HG03520 (cell line): ENCODE measurements around the gene BEND3.
"Not testable (repeated sequence)": the region's sequence is repeated elsewhere in the genome, so short reads cannot be mapped to it uniquely, and the experiment has no call there.

Experiments
- ATAC-seq: cut with Tn5 transposase; IDR thresholded peaks from one replicate; pipeline ENCODE4 v1.9.1; 2021; ENCODE audit warnings: mild to moderate bottlenecking, moderate library complexity; ENCODE audit not compliant: unreplicated experiment

Gene BEND3

DNA sequence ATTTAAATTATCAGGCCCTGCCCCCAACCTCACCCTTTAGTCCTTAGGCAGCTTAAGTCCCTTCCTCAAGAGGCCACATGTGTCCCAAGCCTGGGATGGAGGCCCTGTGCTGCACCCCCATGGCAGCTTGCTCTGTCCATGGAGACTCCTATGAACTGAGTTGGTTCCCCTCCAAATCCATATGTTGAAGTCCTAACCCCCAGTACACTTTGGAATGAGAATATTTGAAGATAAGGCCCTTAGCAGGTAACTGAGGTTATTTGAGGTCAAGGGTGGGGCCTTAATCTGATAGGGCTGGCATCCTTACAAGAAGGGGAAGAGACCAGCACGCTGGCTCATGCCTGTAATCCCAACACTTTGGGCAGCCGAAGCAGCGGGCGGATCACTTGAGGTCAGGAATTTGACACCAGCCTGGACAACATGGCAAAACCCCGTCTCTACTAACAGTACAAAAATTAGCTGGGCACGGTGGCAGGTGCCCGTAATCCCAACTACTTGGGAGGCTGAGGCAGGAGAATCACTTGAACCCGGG lies 6.7 kb upstream of the BEND3 start:
- ATAC-seq, result no peak

DNA sequence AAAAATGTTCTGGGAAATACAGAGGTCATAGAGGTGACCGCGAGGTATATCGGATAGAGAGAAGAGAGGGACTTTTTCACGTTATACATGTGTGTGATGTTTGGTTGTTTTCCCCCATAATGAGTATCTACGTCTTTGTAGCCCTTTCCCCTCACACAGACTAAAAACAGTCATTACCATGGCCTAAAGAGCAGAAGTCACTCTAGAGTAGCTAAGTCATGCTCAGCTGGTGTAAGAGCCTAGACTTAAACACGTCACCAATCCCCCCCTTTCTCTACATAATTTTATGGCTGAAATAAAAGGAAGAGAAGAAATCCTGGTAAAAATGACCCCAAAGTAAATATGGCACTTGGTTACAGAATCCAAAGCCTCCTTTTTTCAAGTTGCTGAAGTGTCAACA lies 6.0 kb upstream of the BEND3 start:
- ATAC-seq, result no peak

DNA sequence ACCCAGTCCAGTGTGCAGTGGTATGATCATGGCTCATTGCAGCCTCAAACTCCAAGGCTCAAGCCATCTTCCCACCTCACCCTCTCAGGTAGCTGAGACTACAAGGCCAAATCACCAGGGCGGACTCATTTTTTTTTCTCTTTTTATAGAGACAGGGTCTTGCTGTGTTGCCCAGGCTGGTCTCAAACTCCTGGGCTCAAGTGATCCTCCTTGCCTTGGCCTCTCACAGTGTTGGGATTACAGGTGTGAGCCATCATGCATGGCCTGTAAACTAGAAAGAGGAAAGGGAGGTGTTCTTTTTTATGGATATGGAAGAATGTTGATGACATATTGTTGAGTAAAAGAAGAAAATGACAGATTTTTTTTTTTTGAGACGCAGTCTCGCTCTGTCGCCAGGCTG lies 5.1 kb upstream of the BEND3 start:
- ATAC-seq, result no peak

DNA sequence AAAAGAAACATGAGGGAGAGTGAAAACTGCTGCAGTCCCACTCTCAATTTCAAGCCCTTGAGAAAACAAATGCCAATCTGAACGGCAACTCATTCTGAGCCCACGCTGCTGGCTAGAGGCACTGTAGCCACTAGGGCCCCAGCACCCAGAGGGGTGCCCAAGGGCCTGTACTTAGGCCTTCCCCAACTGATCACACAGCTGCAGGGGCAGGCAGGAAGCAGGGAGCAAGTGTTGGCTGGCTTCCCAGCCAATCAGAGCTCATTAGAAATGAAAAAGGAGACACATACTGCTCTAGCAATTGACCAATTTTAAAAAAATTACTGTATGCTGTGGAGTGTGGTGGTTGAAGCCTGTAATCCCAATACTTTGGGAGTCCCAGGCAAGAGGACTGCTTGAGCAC lies 3.7 kb upstream of the BEND3 start:
- ATAC-seq, result no peak

DNA sequence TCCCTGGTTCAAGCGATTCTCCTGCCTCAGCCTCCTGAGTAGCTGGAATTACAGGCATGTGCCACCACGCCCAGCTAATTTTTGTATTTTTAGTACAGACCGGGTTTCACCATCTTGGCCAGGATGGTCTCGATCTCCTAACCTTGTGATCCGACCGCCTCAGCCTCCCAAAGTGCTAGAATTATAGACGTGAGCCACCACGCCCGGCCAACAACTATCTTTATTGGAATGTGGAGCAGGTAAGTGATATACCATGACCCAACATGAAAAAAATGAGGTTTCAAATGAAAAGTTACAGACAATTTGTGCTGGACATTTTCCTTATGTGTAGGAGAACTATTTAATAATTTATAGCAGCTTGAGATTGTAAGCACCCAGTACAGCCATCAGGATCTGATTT lies 3.2 kb upstream of the BEND3 start:
- ATAC-seq, result not testable (repeated sequence)

DNA sequence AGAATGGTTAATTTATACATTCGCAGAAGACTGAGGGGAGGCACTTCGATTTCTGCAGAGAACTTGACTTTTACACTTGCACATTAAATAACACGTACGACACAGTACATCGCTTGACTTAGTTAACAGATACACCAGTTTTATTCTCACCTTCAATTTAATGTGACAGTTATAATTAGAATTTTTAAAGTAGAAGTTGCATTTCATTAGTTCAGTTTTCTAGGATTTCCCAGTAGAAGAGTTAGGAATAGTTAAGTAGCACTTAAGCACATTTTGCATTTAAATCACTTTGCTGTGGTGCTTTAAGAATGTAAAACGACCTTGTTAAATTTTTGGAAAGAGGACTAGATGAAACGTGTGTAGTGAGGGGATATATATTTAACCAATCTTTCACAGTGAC lies 1.6 kb upstream of the BEND3 start:
- ATAC-seq, result no peak

DNA sequence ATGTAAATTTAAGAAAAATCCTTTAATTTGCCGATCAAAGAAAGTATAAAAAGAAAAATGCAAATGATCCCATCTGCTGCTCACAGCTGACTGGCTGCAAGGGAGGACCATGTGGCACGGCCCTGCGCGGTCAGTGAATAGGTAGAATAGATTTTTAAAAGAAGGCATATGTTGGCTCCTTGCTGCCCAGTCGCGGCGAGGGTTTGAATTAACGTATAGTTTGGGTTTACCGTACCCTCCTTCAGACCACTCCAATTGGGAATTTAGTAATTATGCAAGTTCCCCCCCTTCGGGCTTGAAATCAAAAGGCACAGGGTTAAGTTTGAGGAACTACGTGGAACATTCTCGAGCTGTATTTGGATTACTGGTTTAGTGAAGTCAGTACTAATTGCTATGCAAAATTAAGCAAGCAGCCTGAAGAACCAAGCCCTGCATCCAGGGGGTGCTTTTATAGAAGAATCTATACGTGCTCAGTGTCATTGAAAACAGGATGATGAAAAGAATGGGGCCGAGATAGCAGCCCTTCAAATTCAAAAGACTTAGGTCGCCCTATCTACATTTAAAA lies 1.1 kb upstream of the BEND3 start:
- no peak for ATAC-seq

DNA sequence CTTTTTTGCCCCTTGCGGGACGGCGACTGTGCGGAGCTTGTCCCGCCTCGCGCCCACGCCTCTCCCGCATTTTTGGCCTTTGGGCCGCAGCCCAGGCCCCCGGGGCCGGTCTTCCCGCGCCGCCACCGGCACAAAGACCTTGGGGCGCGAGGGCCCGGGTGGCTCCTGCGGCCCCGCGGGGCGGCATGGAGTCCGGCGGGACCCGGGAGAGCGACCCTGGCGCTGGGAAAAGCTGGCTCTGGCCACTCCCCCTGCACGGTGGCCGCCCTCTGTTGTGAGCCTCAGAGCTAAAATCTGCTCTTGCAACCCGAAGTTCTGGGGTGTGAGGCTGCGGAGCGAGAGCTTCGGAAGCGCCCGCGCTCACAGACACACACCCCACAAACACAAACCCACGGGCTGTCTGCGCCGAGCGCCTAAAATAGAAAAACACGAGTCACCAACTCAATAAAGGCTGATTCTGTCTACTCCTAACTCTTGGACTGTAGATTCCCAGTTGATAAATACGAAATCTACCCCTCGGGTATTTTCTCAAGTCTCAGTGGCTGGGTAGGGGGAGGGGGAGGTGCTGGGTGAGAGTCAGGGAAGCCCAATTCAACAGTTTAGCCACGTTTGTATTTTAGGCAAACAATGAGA lies 496 bp upstream of the BEND3 start:
- ATAC-seq, result no peak

DNA sequence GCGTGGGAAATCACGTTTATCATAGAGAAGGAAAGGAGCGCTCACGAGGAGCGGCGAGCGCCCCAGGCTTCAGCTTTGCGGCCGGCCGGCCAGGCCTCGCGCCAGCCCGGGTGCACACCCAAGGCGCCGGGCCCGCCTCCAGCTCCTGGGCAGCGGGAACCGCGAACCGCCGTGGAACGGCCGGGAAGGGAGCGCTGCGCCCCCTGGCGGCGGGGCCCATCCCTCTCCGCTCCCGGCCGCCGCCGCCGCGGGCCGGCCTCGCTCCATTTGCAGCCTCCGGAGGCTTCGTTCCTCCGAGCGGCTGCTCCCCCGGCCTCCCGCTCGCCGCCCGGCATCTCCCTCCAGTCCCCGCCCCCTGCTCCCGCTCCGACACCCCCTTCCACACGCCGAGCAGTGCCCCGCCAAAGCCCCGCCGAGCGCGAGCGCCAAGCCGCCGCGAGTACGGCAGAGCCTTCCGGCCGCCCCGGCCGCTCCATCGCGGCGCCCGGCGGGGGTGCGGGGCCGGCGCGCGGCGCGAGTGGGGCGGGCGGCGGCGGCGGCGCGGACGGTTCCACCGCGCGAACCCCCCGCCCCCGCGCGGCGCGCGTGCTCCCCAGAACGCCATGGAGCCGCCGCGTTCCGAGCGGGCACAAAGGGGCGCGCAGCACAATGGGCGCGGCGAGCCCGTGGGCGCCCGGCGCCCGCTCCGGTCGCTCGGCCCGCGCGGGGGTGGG lies 946 bp downstream of the BEND3 start:
- peak; percentile 60 for ATAC-seq

DNA sequence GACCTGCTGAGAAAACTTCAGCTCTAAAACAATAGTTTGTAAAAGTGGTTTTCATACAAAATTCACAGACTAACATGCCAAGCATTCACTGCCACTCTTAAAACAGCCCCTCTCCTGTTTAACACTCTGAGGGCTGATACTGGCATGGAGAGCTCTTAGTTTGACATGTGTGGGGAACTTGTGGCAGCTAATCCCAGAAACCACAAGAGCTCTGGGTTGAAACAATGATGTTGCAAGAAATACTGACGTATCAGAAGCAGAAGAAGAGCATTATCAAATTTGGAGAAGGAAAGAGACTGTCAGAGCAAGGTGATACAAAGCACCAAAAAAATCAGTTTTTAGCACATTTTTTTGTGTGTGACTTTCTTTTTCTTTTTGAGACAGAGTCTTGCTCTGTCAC lies 5.1 kb downstream of the BEND3 start:
- no peak for ATAC-seq

DNA sequence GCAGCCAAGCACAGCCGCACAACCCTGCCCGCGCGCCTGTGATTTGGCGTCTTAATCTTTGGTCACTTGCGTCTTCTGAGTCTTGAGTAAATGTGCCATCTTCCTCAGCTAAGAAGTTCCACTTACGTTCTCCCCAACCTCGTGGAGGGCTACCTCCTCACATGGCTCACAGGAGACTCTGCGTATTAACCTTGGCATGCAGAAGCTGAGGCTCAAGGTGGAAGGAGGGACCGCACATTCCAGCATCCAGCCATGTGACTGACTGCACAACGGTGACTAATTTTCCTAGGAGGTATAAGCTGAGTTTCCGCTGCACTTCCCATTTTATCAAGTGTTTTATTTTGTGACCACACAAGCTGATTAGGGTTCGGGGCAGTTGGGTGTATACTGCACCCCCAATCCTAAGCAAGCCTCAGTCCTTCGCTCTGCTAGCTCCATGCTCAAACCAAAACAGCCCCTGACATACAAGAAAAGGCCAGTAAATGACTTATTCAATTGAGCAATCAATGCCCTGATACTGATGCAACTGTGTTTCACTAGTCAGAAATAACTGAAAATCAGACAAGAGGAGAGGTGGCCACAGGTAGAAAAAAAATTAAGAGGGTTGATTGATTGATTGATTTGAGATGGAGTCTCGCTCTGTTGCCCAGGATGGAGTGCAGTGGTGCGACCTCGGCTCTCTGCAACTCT lies 7.0 kb downstream of the BEND3 start:
- no peak for ATAC-seq

DNA sequence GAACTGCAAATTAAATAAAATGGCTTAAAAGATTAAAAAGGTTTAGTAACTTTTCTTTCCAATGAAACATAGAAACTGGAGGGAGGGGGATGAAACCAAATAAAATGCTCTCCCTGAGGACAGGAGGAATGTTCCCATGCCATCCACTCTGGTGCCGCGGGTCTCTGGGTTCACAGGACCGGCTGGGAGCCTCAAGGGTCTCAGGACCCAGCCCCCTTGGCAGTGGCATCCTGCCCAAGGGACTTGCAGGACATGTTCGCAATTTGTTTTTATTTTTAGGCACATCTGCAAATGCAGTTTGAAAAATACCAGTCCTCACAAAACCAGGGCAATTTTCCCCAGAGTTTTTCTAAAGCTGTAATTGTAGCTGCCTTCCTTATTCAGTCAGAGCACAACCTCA lies 7.5 kb downstream of the BEND3 start:
- ATAC-seq, result no peak

DNA sequence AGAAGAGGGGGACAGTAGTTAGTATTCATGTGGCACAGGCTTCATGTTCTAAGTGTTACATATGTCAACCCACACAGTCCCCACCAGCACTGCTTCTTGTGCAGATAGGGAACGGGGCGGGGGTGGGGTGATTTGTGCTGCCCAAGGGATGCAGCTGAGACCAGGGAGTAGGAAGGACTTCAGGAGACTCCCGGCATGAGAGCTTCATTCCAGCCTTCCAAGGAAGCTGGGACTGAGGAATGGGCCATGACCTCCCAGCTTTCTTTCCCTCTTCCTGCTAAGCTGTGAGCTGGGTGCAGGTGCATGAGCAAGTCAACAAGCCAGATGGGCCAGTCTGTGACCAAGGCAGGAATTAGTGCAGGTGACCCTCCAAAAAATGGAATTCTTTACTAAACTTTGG lies 9.2 kb downstream of the BEND3 start:
- ATAC-seq, result no peak

DNA sequence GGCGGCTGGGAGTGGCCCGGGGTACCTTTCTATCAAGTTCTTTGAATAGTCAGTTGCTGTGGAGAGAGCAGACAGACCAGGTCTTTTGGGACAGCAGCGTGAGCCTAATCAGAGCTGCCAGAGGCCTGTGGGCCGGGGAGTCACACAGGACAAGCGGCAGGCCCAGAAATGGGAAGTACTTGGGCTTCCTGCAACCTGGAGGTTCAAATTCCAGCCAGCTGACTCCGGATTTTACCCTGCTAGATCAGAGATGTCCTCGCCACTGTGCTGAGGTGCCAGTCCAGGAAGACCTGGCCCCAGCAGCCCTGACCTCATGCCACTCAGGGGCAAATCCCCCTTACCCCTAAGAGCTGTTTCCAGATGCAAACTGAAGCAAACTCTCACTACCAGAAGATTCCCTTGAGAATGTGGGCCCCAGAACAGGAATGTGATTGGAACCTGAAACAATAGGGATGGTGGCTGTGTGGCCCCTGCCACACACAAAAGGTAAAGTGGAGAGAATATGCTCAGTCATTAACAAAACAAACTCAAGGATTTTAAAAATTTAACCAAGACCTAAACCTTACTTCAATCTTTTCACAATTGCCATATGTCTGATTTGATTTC lies 9.7 kb downstream of the BEND3 start:
- no peak for ATAC-seq

DNA sequence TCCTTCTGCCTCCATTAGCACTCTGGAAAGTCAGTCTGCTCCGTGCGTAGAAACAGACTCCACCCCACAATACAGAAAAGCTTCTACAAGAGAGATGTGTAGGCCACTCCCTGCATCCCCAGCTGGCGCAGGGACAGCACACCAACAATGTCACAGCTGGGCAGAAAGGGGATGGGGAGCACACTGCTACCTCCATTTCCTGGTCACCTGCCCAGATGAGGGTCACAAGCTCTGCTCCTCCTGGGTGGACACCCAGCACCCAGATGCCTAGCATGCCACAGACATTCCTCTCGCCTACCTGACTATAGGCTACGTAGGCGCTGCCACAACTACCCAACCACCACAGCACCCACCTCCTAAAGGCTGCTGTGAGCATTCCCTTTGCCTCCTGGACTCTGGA lies 12.2 kb downstream of the BEND3 start:
- no peak for ATAC-seq

DNA sequence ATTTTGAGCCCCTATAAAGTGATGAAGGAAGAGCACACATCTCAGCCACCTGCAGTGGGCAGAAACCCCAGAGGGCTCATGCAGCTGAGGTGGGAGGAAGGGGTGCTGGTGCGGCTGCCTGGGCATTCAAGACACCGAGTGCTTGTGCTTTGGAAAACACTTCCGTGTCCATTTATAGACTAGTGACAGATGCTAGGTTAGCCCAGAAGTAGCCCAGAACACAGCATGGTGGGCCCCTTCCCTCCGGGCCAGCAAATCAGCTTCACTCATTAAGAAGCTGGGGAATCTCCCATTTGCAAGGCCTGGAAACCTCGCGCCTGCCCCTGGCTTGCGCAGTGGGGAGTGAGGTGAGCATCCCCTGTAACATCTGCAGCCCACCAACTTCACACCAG lies 12.9 kb downstream of the BEND3 start:
- no peak for ATAC-seq

DNA sequence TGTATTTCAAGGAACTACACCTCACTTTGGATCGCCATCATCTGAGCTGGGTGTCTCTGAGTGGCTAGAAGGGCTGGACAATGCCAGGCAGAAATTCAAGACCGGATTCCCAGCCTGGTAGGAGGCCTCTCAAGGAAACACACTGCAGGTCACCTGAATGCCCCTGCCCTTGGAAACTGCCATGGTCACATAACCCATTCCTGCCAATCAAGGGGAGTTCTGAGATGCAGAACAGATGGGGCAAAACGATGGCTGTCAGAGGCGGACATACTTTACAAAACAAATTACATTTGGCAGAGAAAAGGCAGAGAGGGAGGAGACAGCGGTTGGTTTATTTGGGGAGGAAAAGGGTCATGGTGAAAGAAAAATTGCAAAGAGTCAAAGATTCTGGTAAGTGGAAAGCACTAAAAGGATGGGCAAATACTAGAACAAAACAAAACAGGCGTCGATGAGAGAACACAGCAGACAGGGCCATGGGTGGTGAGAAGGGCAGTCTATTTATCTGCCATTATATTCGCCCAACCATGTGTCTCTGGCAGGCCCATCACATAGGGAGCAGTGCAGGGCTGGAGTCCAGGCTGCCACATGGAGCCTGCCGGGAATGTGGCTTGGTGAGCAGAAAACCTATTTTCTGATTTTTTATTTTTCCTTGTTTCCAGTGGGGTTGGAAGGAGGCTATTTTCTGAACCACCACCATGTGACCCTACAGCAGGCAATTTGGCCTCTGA lies 13.5 kb downstream of the BEND3 start:
- no peak for ATAC-seq

DNA sequence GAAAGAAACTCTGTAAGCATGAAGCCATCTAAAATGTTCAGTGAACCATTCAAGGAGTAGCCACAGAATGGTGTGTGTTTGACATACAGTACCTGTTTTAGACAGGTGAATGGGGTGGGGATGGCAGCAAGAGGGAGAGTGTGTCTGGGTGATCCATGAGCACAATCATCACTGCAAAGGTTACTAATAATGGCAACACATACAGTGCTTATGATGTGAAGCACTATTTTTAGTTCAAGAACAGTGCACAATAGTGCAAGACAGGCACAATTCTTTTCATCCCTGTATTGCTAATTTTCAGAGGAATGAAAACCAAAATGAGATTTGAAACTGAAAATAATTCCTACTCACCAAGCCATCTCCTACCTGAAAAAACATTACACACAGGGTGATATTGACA lies 14.1 kb downstream of the BEND3 start:
- ATAC-seq, result no peak

DNA sequence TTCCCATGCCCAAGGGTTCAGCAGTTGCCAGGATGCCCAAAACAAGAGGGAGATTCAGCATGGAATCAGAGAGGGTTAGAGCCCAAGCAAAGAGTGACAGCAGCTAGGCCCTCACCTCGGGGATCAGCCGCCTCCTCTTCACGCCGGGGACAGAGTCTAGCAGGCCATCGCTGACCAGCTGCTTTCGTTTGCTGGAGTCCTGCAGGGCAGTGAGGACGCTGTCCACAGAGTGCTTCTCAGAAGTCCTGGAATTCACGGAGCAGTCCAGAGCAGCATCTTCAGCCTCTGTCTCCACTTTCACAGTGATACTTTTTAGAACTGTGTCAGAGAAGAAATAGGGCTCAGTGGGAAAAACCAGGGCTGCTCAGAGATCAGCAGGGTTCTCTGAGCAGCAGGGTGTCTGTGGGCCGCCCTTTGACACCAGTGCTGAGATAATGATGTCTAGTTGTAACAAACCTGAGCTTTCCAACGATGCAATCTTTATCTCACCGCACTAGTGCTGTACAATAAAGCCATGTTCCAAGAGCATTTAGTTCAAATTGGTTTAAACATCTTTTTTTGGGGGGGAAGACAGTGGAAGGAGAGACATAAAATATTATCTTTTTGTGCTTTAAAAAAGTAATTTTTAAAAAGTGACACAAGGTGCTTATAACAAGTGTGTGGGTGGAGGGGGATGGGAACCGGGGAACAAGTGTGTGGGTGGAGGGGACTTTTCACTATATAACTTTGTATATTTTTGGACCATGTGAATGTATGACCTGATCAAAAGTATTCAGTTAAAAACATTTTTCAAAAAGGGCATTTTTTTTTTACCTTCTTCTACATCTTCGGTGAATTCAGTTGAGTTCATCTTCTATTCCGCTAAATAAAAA lies 16.6 kb downstream of the BEND3 start:
- no peak for ATAC-seq

DNA sequence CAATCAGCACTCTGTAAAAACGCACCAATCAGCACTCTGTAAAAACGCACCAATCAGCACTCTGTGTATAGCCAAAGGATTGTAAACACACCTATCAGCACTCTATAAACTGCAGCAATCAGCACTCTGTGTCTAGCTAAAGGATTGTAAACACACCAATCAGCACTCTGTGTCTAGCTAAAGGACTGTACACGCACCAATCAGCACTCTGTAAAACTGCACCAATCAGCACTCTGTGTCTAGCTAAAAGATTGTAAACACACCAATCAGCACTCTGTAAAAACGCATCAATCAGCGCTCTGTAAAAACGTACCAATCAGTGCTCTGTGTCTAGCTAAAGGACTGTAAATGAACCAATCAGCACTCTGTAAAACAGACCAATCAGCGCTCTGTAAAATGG lies 30.9 kb downstream of the BEND3 start:
- ATAC-seq, result not testable (repeated sequence)
